ENCODE measurements around the gene FAM228B. TPM values are rescaled to one million over a fixed set of nuclear protein-coding genes. Genes with fewer than 3 reads are reported as not detected.

The FAM228B gene
- polyA plus RNA-seq, 1 donor (not counting 4 experiments of a cell fraction or from before 2014, with no cell fraction given): 2.0 TPM

DNA sequence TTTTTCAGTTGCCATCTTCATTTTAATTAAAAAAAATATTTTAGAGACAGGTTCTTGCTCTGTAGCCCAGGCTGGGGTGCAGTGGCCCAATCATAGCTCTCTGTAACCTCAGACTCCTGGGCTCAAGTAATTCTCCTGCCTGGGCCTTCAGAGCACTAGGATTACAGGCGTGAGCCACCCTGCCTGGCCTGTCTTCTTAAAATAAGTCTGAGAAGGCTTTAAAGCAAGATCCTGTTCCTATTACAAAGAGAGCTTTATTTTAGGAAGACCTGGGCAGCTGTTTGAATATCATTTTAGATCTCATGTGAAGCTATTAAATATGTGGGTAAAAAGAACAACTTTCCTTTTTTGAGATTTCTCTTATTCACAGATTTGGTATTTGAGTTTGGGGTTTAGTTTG lies 53.1 kb downstream of the FAM228B start:
- H2AFZ ChIP-seq (ENCODE audit: control insufficient read depth, low read length): no peak overlapping the region
- H3K4me2 ChIP-seq (ENCODE audit: control insufficient read depth, extremely low read depth, insufficient read depth, low read depth, low read length): no peak overlapping the region
- no peaks in the 10 kb centered on the region for H3K9me1 ChIP-seq (ENCODE audit: control insufficient read depth, extremely low read depth, insufficient read depth, low read length)
- H4K20me1 ChIP-seq (ENCODE audit: control insufficient read depth, extremely low read depth, insufficient read depth, low read length): no peaks in the 10 kb centered on the region
- H3K36me3 ChIP-seq (ENCODE audit: control insufficient read depth in 2 of 2, extremely low read depth in 1 of 2, insufficient read depth in 2 of 2, low read length in 2 of 2): no peaks in the 10 kb centered on the region
- no peak for TF ChIP-seq EZH2 (IDR thresholded peaks at IDR 0.05; ENCODE audit: low read length)
- TF ChIP-seq, protein P1, sequence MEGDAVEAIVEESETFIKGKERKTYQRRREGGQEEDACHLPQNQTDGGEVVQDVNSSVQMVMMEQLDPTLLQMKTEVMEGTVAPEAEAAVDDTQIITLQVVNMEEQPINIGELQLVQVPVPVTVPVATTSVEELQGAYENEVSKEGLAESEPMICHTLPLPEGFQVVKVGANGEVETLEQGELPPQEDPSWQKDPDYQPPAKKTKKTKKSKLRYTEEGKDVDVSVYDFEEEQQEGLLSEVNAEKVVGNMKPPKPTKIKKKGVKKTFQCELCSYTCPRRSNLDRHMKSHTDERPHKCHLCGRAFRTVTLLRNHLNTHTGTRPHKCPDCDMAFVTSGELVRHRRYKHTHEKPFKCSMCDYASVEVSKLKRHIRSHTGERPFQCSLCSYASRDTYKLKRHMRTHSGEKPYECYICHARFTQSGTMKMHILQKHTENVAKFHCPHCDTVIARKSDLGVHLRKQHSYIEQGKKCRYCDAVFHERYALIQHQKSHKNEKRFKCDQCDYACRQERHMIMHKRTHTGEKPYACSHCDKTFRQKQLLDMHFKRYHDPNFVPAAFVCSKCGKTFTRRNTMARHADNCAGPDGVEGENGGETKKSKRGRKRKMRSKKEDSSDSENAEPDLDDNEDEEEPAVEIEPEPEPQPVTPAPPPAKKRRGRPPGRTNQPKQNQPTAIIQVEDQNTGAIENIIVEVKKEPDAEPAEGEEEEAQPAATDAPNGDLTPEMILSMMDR (optimal IDR thresholded peaks at IDR 0.05 in 1 of 3, IDR thresholded peaks at IDR 0.05 in 1 of 3, conservative IDR thresholded peaks at IDR 0.05 in 1 of 3; ENCODE audit: extremely low read depth in 1 of 3, insufficient read depth in 2 of 3, low read length in 3 of 3): no peak
- no peak for DNase-seq (ENCODE audit: low read depth, low spot score)
- H3K79me2 ChIP-seq (ENCODE audit: control insufficient read depth, insufficient read depth, low read length): no peaks in the 10 kb centered on the region
- dilution Hi-C loops (cut with MboI; ENCODE audit: extremely low pct_ligation_motif_present, low sequenced_read_pairs): no loop called here
- H3K9ac ChIP-seq (ENCODE audit: control insufficient read depth, extremely low read depth, insufficient read depth, low read length): no peak overlapping the region
- no peak overlapping the region for H3K27ac ChIP-seq (ENCODE audit: control insufficient read depth, insufficient read depth, low read length)
- peaks cover 10% of the 10 kb centered on the region for H3K27me3 ChIP-seq (ENCODE audit: control insufficient read depth, extremely low read depth, insufficient read depth, low read length)
- H3K4me1 ChIP-seq (ENCODE audit: control insufficient read depth, extremely low read depth, insufficient read depth, low read length): no peaks in the 10 kb centered on the region
- no peaks in the 10 kb centered on the region for H3K9me3 ChIP-seq (ENCODE audit: control insufficient read depth, low read depth, low read length)
- no peak for FAIRE-seq
- H3K4me3 ChIP-seq (ENCODE audit: control insufficient read depth in 2 of 3, extremely low read depth in 1 of 3, insufficient read depth in 2 of 3, low read depth in 1 of 3, low read length in 3 of 3): no peak overlapping the region

DNA sequence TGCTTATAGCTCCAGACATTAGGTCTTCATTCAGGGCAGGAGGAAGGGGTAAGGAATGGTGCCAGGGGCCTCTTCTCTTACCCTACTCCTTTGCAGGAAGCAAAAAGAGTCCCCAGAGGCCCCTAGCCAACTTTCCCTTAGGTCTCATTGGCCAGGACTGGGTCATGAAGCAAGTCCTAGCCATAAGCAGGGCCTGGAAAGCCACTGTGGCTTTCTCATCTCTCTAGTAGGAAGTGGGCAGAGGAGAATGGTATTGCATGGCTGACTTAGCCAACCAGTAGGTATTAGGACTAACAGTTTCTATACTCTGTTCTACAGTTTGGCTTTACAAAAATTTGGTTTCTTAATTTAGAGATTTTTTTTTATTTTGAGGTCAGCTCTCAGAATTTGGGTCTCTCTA lies 56.4 kb downstream of the FAM228B start:
- Histone ChIP-seq H3K4me1 (ENCODE audit: control insufficient read depth, extremely low read depth, insufficient read depth, low read length) (no peaks in the 10 kb centered on the region), H3K4me3 (ENCODE audit: control insufficient read depth in 2 of 3, extremely low read depth in 1 of 3, insufficient read depth in 2 of 3, low read depth in 1 of 3, low read length in 3 of 3) (no peak overlapping the region), H2AFZ (ENCODE audit: control insufficient read depth, low read length) (no peak overlapping the region), H3K36me3 (ENCODE audit: control insufficient read depth in 2 of 2, extremely low read depth in 1 of 2, insufficient read depth in 2 of 2, low read length in 2 of 2) (no peaks in the 10 kb centered on the region), H3K9me3 (ENCODE audit: control insufficient read depth, low read depth, low read length) (no peaks in the 10 kb centered on the region), H4K20me1 (ENCODE audit: control insufficient read depth, extremely low read depth, insufficient read depth, low read length) (no peaks in the 10 kb centered on the region), H3K27ac (ENCODE audit: control insufficient read depth, insufficient read depth, low read length) (no peak overlapping the region), H3K27me3 (ENCODE audit: control insufficient read depth, extremely low read depth, insufficient read depth, low read length) (peaks cover 6% of the 10 kb centered on the region), H3K79me2 (ENCODE audit: control insufficient read depth, insufficient read depth, low read length) (no peaks in the 10 kb centered on the region), H3K9ac (ENCODE audit: control insufficient read depth, extremely low read depth, insufficient read depth, low read length) (no peak overlapping the region), H3K4me2 (ENCODE audit: control insufficient read depth, extremely low read depth, insufficient read depth, low read depth, low read length) (no peak overlapping the region), H3K9me1 (ENCODE audit: control insufficient read depth, extremely low read depth, insufficient read depth, low read length) (no peaks in the 10 kb centered on the region)
- TF ChIP-seq, protein P1 (optimal IDR thresholded peaks at IDR 0.05 in 1 of 3, IDR thresholded peaks at IDR 0.05 in 1 of 3, conservative IDR thresholded peaks at IDR 0.05 in 1 of 3; ENCODE audit: extremely low read depth in 1 of 3, insufficient read depth in 2 of 3, low read length in 3 of 3): no peak
- no peak for TF ChIP-seq EZH2 (IDR thresholded peaks at IDR 0.05; ENCODE audit: low read length)
- FAIRE-seq (no peak), DNase-seq (ENCODE audit: low read depth, low spot score) (no peak)
- dilution Hi-C loops (cut with MboI; ENCODE audit: extremely low pct_ligation_motif_present, low sequenced_read_pairs): no loop called here

All from keratinocyte (primary cell).